ENCODE results near the gene THBS2. TPM values are rescaled to one million over a fixed set of nuclear protein-coding genes. Genes with fewer than 3 reads are reported as not detected.

THBS2 gene
- total and polyA plus RNA-seq, 10 of the 15 experiments (the other 5 are each of a cell fraction or from before 2014, with no cell fraction given) = 0.07 to 0.10 TPM; not detected in 8

DNA sequence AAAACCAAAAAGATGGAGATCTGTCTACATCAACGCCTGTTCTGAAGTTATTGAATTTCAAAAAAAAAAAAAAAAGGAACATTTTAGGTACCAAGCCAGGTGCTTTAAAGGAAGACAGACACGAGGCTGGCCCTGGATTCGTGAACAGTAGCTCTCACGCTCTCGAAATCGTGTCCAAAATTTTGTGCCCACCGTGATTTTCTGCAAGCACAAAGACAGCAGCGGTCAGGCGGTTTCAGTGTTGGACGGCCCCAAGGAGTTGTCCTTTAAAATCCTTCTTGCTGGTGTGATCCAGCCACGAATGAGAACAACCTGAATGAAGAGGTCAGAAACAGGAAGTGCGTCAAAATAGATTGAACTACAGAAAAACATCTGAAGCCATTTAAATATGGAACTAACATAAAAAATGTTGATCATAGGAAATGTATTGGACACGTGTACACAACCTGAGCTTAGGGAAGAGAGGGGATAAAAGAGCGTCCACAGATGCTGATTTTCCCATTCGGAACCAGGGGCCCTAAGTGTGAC, 78.2 kb downstream of the THBS2 start (continued):
- TF ChIP-seq, protein P1, sequence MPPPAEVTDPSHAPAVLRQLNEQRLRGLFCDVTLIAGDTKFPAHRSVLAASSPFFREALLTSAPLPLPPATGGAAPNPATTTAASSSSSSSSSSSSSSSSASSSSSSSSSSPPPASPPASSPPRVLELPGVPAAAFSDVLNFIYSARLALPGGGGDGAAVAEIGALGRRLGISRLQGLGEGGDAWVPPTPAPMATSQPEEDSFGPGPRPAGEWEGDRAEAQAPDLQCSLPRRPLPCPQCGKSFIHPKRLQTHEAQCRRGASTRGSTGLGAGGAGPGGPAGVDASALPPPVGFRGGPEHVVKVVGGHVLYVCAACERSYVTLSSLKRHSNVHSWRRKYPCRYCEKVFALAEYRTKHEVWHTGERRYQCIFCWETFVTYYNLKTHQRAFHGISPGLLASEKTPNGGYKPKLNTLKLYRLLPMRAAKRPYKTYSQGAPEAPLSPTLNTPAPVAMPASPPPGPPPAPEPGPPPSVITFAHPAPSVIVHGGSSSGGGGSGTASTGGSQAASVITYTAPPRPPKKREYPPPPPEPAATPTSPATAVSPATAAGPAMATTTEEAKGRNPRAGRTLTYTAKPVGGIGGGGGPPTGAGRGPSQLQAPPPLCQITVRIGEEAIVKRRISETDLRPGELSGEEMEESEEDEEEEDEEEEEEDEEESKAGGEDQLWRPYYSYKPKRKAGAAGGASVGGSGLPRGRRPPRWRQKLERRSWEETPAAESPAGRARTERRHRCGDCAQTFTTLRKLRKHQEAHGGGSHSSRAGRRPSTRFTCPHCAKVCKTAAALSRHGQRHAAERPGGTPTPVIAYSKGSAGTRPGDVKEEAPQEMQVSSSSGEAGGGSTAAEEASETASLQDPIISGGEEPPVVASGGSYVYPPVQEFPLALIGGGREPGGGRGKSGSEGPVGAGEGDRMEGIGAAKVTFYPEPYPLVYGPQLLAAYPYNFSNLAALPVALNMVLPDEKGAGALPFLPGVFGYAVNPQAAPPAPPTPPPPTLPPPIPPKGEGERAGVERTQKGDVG (CRISPR knock-in tag; IDR thresholded peaks at IDR 0.05) = no peak
- TF ChIP-seq HDAC6 (IDR thresholded peaks at IDR 0.05; ENCODE audit: unreplicated experiment) (no peak), SMAD5 (IDR thresholded peaks at IDR 0.05; ENCODE audit: low read depth) (no peak), NBN (IDR thresholded peaks at IDR 0.05) (no peak), DPF2 (IDR thresholded peaks at IDR 0.05) (no peak), SREBF1 (IDR thresholded peaks at IDR 0.05; ENCODE audit: low read length) (no peak)

DNA sequence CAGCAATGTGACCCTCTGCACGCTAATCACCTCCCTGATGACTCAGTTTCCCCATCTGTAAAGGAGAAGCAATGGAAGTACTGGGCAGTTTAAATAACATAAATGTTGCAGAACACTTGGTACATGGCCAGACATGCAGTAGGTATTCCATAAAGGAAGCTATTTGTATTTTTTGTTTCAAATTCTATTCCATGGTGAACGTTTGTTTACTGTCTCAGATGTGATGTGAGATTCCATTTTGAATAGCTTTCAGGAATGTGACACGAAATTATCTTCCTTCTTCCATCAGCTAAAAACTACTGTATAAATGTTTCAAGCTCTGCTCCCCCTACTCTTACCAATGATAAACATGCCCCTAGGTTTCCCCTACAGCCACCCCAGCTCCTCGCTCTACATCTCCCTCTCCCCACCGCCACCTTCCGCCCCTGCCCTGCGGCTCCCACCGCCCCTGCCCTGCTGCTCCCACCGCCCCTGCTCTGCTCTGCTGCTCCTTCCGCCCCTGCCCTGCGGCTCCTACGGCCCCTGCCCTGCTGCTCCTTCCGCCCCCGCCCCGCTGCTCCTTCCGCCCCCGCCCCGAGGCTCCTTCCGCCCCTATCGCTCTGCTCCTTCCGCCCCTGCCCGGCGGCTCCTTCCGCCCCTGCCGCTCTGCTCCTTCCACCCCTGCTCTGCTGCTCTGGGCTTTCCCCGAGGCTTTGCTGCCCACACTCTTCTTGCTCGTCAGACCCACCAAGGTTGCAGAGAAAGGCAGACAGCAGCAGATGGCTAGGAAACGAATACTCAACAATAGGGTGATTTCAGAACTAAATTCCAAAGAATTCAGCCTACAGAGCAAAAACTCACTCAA, 78.9 kb downstream of the THBS2 start:
- WGBS (ENCODE audit: insufficient coverage, insufficient replicate concordance, low lambda C conversion rate, missing lambda C conversion rate) = 22% methylated on average over 9 of the region's 28 CpGs
- Histone ChIP-seq H3K9ac (ENCODE audit: control insufficient read depth, insufficient read depth, low read length) (no peak overlapping the region), H3K27ac (ENCODE audit: control insufficient read depth, insufficient read depth) (no peak overlapping the region), H3K27me3 (replicated peaks in 1 of 2; ENCODE audit: control insufficient read depth in 2 of 2, insufficient read depth in 2 of 2, low read length in 1 of 2) (no peaks in the 10 kb centered on the region), H4K20me1 (ENCODE audit: control insufficient read depth, insufficient read depth) (no peaks in the 10 kb centered on the region), H3K4me1 (ENCODE audit: control insufficient read depth, insufficient read depth, low read length) (no peaks in the 10 kb centered on the region), H3K9me3 (replicated peaks; ENCODE audit: control insufficient read depth, insufficient read depth, low read length) (no peaks in the 10 kb centered on the region), H2AFZ (ENCODE audit: control insufficient read depth, low read depth, low read length) (no peak overlapping the region), H3K4me3 (no peak overlapping the region), H3K4me2 (ENCODE audit: control insufficient read depth, insufficient read depth) (no peak overlapping the region), H3K36me3 (ENCODE audit: control insufficient read depth in 2 of 2, insufficient read depth in 2 of 2, low read length in 1 of 2) (no peaks in the 10 kb centered on the region), H3K79me2 (ENCODE audit: control insufficient read depth, insufficient read depth, low read length) (no peaks in the 10 kb centered on the region)
- ChIA-PET RAD21 (ENCODE audit: unreplicated experiment) (no interaction called here), POLR2A (no interaction called here), SMC1A (ENCODE audit: uncharacterized antibody, unreplicated experiment) (no interaction called here), CTCF (no interaction called here)
- intact Hi-C loops (cut with micrococcal nuclease; ENCODE audit: unreplicated experiment) = no loop called here
- TF ChIP-seq TAF1 (IDR thresholded peaks at IDR 0.05; ENCODE audit: borderline replicate concordance, low read depth, low read length) = no peak
- no peak for TF ChIP-seq ZSCAN29 (IDR thresholded peaks at IDR 0.05)
- TF ChIP-seq ZNF217 (IDR thresholded peaks at IDR 0.05) = no peak
- TF ChIP-seq POLR2A (IDR thresholded peaks at IDR 0.05; ENCODE audit: low read depth, low read length) = no peak
- TF ChIP-seq, protein P2, sequence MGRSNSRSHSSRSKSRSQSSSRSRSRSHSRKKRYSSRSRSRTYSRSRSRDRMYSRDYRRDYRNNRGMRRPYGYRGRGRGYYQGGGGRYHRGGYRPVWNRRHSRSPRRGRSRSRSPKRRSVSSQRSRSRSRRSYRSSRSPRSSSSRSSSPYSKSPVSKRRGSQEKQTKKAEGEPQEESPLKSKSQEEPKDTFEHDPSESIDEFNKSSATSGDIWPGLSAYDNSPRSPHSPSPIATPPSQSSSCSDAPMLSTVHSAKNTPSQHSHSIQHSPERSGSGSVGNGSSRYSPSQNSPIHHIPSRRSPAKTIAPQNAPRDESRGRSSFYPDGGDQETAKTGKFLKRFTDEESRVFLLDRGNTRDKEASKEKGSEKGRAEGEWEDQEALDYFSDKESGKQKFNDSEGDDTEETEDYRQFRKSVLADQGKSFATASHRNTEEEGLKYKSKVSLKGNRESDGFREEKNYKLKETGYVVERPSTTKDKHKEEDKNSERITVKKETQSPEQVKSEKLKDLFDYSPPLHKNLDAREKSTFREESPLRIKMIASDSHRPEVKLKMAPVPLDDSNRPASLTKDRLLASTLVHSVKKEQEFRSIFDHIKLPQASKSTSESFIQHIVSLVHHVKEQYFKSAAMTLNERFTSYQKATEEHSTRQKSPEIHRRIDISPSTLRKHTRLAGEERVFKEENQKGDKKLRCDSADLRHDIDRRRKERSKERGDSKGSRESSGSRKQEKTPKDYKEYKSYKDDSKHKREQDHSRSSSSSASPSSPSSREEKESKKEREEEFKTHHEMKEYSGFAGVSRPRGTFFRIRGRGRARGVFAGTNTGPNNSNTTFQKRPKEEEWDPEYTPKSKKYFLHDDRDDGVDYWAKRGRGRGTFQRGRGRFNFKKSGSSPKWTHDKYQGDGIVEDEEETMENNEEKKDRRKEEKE (IDR thresholded peaks at IDR 0.05) = no peak
- no peak for TF ChIP-seq YY1 (IDR thresholded peaks at IDR 0.05; ENCODE audit: low read depth, low read length)
- no peak for TF ChIP-seq STAT3 (IDR thresholded peaks at IDR 0.05; ENCODE audit: low read depth, low read length)
- no peak for TF ChIP-seq POLR2AphosphoS5 (IDR thresholded peaks at IDR 0.05; ENCODE audit: low read length)
- no peak for TF ChIP-seq SMAD5 (IDR thresholded peaks at IDR 0.05; ENCODE audit: low read depth)
- no peak for TF ChIP-seq NFYA (IDR thresholded peaks at IDR 0.05; ENCODE audit: borderline replicate concordance, low read depth, low read length)
- TF ChIP-seq EED (IDR thresholded peaks at IDR 0.05; ENCODE audit: low read depth) = no peak
- TF ChIP-seq TCF7 (IDR thresholded peaks at IDR 0.05; ENCODE audit: borderline replicate concordance) = no peak
- TF ChIP-seq TCF12 (IDR thresholded peaks at IDR 0.05; ENCODE audit: low read depth, low read length) = no peak
- no peak for DNase-seq (ENCODE audit: low read depth, low spot score)
- no peak for ATAC-seq
- in situ Hi-C loops (cut with MboI) = no loop called here
- BruUV-seq (replicated peaks) = no TSS peak
- no peak for FAIRE-seq

Data from GM12878 (cell line).